HG02943 (cell line): ENCODE data around the gene WBP4.
"Not testable (repeated sequence)": the region's sequence is repeated elsewhere in the genome, so short reads cannot be mapped to it uniquely, and the experiment has no call there.

ENCODE experiments used
- ATAC-seq: cut with Tn5 transposase; IDR thresholded peaks from one replicate; pipeline ENCODE4 v1.9.1; 2021; ENCODE audit warnings: mild to moderate bottlenecking, low read depth, moderate library complexity; ENCODE audit not compliant: unreplicated experiment

WBP4 gene

GRCh38 chr13:41075485-41075884 is 14.2 kb downstream of the WBP4 start:
- no peak for ATAC-seq

GRCh38 chr13:41077475-41077874 is 16.2 kb downstream of the WBP4 start:
- ATAC-seq = no peak

- ATAC-seq = no peak
Measured at GRCh38 chr13:41079725-41080124, 18.4 kb downstream of the WBP4 start.

- ATAC-seq = no peak
Measured at GRCh38 chr13:41085961-41086585, 24.8 kb downstream of the WBP4 start.

GRCh38 chr13:41095681-41096080 is 34.4 kb downstream of the WBP4 start:
- ATAC-seq = not testable (repeated sequence)

- no peak for ATAC-seq
Measured at GRCh38 chr13:41098761-41099160, 37.5 kb downstream of the WBP4 start.

- no peak for ATAC-seq
Measured at GRCh38 chr13:41099986-41100385, 38.7 kb downstream of the WBP4 start.

- ATAC-seq = no peak
Measured at GRCh38 chr13:41107104-41107571, 45.8 kb downstream of the WBP4 start.

GRCh38 chr13:41107584-41108014 is 46.3 kb downstream of the WBP4 start:
- no peak for ATAC-seq

- ATAC-seq = no peak
Measured at GRCh38 chr13:41111454-41111853, 50.1 kb downstream of the WBP4 start.

- ATAC-seq = no peak
Measured at GRCh38 chr13:41117869-41118268, 56.6 kb downstream of the WBP4 start.

- no peak for ATAC-seq
Measured at GRCh38 chr13:41122838-41123237, 61.5 kb downstream of the WBP4 start.

- ATAC-seq = no peak
Measured at GRCh38 chr13:41127701-41128100, 66.4 kb downstream of the WBP4 start.

- no peak for ATAC-seq
Measured at GRCh38 chr13:41130356-41130755, 69.0 kb downstream of the WBP4 start.

GRCh38 chr13:41131189-41131588 is 69.9 kb downstream of the WBP4 start:
- not testable (repeated sequence) for ATAC-seq

GRCh38 chr13:41131660-41132511 is 70.6 kb downstream of the WBP4 start:
- peak; percentile 17 for ATAC-seq

GRCh38 chr13:41132512-41133152 is 71.3 kb downstream of the WBP4 start, which contains the start of gene KBTBD6:
Gene KBTBD6, minus strand, starts transcription at chr13:41132802. Its CDS starts 291 bp downstream, at chr13:41132511.
- ATAC-seq = peak; percentile 90
